ENCODE data around the gene SNED1.

Gene SNED1

DNA sequence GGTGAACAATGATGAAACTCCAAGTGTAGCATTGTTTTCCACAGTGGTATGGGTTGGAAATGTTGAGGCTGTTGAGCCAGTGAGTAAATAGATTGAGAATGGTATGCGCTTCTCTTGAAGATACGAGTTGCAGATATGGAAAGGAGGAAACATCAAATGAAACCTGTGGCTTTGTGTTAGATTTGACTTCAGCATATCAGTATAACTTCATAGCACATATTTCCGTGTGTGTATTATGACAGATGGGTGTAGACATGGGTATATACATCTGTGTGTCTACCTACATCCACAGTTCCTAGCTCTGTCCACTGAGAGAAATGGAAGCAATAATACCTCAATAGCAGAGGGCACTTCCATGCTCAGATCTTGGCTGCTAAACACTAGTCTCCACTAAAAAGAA, 8.0 kb downstream of the SNED1 start:
- no peak for DNase-seq (ENCODE audit: low read depth)

DNA sequence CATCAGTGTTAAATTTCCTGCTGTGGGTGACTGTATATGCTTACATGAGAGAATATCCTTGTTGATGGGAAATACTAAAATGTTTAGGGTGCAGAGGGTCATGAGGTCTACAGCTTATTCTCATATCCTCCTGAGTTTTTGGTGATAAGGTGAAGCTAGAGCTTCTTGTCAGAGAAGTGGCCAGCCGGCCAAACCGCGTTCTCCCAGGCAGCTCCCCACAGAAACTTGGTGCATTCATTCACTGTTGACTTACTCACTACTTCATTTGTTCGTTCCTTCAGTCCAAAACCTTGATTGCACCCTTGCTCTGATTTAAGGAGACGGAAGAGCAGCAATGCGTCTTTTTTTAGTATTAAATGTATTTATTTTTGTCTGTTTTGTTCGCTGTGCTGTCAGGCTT, 8.7 kb downstream of the SNED1 start:
- no peak for DNase-seq (ENCODE audit: low read depth)

DNA sequence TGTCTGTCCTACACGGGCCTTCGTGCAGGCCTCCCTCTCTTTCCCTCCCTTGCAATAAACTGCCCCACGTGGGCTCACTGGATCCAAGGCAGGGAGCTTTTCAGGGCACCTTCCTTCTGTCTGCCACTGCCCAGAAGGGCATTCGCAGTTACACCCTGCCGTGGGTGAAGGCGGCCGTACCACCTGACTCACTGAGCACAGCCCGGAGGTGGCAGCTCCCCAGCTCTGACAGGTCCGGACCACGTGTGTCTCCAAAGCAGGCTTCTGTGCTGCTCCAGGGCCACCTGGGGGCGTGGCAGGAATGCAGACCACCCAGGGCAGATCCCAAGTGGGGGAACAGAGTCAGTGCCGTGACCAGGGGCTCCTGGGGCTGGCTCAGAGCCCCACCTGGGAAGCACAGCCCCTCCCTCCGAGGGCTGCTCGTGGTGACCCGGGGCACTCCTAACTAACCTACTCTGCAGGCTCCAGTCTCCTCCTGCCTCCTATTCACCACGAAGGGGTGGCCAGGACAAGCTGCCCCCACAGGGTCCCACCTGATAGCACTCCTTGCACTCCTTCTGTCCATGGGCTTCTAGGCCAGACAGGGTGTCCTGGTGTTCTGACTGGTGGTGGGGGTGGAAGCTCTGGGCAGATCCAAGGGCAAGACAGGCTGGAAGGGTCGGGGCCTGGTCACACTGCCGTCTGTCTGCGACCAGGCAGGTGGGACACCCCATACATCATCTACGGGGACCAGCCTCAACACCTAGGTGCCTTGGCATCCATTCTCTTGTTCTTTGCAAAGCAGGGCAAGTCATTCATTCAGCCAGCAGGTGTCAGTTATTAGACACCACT, 9.7 kb downstream of the SNED1 start:
- no peak for DNase-seq (ENCODE audit: low read depth)

DNA sequence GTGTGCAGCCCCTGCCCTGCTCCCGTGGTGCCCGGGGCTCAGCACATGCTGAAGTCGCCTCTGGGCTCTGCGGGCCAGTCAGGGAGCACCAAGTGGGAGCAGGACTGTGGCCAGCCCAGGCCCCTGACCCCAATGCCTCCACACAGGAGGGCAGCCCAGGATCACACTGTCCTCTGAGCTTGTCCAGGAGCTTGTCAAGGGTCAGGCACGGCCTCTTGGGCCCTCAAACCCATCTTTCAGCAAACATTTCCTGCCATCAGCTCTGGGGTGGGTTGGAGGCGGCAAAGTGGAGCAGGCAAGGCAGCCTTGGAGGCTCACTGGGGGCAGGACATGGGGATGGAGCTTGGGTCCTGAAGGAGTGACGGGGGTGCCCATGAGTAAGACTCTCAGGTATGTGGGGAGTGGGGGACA, 10.3 kb downstream of the SNED1 start:
- no peak for DNase-seq (ENCODE audit: low read depth)

DNA sequence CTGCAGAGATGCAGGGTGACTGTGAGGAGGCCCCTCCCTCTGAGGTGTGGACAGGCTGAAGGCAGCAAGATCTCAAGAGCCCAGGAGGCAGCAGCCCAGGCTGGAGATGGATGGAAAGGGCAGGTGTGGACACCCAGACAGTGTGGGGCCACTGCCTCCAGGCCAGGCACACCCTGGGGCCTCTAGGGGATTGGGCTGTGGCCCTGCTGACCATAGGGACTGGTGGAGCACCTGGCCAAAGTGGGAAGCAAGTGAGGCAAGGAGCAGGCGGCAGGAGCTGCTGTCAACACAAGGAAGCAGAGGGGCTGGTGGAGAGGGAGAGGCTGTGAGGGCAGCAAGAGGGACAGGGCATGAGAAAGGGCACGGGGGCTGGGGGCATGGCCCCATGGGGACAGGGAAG, 10.8 kb downstream of the SNED1 start:
- no peak for DNase-seq (ENCODE audit: low read depth)

DNA sequence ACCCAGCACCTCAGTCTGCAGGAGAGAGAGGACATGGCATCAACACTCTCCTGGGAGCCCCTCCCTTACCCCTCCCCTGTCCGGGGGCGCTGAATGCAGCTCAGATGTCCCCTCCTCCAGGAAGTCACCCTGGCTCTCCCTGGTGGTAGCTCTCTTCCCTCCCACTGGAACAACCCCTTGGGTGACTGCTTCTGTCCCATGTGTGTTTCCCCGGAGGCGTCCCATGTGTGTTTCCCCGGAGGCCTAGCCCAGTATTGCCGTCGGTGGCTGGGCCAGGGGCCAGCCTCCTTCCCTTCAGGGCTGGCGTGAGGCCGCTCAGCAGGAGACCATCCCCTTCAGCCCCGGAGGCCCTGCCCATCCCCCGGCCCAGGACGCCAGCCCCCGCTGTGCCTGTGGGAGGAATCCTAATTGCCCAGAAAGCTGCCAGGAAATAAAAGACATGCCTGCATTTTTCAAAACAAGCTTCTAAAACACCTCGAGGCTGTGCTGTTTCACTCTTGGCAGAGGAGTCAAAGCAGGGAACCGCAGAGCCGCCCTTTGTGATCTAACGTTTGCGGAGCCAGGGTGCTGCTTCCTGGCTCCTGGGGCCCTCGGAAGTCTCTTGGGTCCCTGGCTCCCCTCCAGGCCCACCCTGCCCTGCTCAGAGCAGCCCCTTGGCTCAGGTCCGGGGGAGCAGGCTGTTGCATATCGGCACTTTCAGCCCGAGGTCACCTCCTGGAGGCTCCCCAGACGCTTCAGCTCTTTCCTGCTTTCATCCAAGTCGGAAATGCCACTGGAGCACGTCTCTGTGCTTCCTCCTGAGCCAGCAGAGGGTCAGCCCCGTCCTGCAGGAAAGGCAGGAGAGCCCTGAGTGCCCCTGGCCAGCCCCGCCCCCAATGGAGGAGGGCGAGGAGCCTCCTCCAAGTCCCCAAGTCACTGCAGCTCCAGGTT, 11.4 kb downstream of the SNED1 start:
- DNase-seq (ENCODE audit: low read depth): no peak

DNA sequence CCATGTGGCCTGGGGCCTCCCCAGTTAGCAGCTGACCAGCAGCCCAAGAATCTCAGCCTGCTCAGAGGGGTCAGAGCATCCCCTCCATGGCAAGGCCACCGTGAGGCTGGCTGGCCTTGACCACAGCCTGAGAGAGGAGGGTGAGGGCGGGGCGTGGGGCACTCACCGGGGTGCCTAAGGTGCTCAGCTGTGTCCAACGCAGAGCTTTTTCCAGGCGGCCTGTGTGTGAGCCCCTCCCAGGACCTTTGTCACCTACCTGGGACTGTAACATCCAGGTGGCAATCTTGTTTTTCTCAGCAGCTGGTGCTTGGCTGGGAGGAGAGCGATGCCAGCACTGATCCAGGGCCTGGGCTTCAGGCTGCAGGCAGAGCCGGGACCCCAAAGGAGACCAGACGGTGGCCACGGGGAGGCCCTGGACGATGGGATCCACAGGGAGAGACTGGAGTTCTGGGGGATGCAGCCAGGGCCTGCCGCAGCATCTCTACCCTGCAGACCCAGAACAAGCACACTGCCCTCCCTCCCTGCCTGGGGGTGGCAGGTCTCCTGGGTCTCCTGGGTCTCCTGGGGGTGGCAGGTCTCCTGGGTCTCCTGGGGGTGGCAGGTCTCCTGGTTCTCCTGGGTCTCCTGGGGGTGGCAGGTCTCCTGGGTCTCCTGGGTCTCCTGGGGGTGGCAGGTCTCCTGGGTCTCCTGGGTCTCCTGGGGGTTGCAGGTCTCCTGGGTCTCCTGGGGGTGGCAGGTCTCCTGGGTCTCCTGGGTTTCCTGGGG, 12.3 kb downstream of the SNED1 start:
- no peak for DNase-seq (ENCODE audit: low read depth)

DNA sequence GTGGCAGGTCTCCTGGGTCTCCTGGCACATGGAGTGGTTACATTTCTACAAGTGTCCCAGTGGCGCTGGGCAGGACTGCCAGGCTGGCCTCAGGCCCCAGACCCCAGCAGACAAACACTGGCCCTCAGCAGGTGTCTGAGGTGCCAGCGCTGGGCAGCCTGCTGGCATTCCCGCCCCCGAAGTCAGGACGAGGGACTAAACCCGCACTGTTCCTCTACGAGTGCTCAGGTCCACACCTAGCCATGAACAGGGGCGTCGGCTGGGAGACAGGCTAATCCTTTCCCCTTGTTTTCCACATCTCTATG, 12.8 kb downstream of the SNED1 start:
- no peak for DNase-seq (ENCODE audit: low read depth)

DNA sequence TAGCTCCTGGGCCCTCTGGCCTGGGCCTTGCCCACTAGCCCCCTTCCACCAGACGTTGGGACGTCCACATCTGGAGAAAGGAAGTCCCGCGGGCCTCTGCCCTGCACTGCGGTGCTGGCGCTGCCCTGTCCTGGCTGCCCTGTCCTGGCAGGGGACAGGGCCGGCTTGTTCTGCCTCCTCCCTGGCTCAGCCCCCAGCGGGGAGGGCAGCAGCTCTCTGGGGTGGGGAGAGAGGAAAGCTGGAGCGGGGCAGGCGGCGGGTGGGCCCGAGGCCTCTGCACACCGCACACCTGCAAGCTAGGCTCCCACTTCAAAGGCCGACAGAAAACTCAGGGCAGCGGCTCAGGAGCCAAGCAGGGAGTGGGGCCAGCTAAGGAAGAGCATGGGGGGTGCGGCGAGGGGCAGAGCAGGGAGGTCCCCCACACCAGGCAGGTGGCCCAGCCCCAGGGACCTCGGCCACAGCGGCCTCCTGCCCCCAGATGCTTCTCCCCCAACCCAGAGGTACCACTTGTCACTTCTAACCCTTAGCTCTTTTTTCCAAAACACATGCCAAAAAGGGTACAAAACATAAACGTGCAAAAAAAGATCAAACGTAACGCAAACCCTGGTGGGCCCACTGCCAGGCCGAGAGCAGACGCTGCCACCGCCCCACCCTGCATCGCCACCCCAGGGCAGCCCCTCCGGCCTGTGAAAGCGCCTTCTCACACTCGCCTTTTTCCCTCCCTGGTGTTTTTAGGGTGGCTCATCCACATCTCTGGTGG, 13.5 kb downstream of the SNED1 start:
- DNase-seq (ENCODE audit: low read depth): no peak

DNA sequence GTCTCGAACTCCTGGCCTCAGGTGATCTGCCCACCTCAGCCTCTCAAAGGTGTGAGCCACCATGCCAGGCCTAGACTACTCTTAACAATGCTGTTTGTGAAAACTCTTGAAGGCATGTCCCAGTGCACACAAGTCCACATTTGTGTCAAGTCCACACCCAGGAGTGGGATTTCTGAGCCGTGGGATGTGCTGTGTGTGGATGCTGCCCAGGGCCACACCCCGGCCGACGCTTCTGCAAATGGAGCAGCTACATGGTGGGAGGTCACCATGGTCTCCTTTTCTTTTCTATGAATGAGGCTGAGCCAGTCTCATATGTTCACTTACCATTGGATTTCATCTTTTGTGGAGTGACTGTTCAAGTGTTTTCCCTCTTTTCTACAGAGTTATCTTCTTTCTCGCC, 15.8 kb downstream of the SNED1 start:
- no peak for DNase-seq (ENCODE audit: low read depth)

DNA sequence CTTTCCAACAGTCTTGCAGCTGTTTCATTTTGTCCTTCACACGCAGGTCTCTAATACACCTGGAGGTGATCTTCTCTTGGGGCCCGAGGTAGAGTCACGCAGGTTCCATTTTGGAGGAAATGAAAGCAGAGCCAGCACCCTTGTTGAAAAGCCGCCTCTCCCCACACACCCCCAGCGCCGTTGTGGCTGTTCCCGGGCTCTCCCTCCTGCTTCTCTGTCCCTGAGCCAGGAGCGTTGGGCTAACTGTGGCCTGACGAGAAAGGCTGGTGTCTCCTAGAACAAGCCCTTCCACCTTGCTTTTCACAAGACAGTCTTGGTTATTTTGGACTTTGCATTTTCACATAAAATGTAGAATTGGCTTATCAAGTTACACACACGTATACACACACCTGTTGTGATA, 16.3 kb downstream of the SNED1 start:
- DNase-seq (ENCODE audit: low read depth): no peak

DNA sequence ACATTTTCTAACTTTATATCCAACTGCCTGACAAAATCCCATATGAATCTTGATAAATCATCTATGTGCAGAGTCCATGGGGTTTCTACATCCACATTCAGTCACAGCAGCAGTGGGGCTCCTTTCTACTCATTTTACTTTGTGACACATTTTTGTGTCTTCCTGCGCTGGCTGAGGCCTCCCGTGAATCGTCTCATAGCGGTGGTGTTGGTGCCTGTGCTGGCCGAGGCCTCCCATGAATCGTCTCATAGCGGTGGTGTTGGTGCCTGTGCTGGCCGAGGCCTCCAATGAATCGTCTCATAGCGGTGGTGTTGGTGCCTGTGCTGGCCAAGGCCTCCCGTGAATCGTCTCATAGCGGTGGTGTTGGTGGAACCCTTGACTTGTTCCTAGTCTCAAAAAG, 17.0 kb downstream of the SNED1 start:
- DNase-seq (ENCODE audit: low read depth): no peak

DNA sequence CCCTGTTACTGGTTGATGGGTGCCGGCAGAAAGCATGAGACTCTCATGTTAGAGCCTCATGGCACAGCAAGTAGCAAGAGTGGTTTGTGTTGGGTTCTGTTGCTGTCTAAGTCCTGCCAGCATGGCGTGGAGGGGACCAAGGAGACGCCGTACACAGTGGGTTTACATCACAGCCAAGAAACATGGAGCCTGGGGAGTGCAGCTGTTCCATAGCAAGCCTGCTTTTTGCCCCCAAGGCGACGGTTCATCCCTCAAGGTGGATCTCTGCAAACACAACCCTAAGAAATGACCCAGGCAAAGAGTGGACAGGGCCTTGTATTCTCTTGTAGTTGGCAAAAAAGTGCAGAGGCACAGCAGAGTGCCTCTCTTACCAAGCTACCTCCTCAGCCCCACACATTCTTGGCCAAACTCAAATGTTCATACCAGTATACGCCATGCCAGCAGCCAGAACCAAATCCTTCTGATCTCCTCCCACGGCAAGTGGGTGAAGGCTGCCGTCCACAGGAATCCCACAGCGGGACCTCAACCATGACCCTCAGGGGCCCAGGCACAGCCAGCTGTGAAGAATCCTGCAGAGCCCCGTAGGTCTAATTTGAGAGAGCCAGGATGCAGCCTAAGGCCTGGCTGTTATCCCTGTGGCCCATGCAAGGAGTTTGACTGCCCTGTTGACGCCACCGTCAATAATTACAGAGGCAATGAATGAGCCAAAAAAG, 19.0 kb downstream of the SNED1 start:
- no peak for DNase-seq (ENCODE audit: low read depth)

DNA sequence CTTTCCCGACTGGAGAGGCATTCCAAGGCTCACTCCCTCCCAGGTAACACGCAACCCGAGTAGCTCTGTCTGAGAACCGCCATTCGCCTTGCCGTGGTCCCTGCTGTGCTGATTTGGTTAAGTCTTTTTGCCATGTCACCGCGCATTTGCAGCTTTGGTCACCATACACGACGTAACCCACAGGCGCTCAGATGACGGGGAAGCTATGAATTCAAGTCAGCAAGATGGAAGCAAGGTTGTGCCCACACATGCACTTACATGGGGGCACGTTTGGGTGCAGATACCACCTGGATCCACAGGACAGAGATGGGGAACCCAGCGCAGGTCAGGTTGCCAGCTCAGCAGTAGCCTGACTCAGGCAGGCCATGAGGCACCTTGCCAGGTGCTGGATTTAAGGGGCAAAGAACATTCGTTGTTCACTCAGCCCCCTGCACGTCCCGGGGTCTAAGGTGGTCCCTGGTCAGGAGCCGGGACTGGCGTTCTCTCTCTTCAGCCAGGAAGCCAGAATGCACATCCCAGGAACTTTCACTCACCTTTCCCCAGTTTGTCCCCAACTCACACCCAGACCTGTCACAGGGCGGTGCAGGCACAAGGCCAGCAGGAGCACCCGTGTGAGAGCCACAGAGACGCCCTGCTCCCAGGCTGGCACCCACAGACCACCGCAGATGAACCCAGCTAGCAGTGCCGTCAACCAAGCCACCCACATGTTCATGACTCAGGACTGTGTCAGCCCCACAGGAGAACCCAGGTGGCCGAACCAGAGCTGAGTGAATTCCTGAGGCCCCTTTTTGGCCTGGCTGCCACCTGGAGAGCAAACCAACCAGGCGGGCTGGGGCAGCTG, 19.9 kb downstream of the SNED1 start:
- no peak for DNase-seq (ENCODE audit: low read depth)

DNA sequence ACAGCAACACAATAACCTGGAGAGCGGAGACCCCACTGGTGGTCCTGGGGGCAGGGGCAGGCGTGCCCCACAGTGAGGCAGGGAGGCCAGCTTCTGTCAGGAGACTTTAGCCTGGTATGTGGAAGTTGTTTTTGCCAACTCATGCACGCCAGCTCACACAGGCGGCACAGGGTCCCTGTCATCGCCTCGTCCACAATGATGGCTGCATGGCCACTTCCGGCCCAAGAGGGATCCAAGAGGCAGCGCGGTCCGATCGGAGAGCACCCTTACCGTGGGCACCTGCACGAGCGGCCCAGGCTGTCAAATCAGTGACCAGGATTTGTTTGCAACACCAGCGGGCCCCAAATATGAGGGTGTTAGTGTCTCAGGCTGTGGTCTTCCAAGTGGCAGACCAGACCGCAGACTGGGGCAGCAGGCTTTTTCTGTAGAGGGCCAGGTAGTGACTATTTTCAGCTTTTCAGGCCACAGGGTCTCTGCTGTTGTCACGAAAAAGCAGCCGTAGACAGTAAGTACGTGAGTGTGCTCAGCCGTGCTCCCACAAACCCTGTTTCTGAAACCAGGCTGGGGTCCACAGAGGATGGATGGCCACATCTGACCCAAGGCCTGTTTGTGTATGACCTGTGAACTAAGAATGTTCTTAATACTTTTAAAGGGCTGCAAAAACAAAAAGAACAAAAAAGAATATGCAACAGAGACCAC, 21.2 kb downstream of the SNED1 start:
- no peak for DNase-seq (ENCODE audit: low read depth)

DNA sequence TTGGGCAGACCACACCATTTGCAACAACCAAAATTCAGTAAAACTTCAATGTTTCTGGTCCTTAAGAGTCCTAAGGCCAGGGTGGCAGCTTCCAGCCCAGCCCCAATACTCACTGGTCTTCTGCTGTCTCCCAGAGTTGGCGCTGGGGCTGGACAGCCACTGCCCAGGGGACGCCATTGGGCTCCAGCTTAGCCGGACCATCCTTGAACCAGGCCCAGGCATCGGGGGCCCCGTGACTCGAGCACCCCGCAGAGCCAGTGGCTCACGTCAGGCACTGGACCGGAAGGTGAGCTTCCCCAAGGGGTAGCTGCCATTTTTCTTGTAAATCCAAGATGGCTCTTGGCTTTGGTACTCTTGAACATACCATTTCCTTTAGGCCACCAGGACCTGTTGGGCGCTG, 21.8 kb downstream of the SNED1 start:
- DNase-seq (ENCODE audit: low read depth): no peak

DNA sequence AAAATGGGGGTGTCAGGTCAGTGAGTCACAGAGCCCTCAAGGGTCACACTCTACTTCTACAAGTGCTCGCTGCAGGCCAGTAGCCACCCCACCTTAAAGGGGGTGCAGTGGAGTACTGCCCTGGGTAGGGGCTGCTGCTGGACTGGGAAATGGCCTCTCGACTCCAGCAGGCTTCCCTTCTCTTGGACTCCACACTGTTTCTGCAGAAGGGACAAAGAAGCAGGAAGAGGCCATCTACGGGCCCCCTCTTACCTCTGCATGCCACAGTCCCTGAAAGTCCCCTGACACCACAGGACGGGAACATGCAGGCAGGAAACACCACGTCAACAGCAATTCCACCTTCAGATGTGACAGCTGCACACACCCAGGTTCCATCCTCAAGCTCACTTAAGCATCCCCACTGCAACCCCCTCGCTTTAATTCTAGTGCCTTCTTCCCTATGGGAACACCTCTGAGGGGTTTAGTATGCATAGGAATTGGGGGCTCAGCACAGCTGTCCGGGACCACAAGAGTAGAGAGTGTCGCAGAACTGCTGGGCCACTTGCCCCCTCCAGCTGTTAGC, 22.3 kb downstream of the SNED1 start:
- DNase-seq (ENCODE audit: low read depth): no peak

DNA sequence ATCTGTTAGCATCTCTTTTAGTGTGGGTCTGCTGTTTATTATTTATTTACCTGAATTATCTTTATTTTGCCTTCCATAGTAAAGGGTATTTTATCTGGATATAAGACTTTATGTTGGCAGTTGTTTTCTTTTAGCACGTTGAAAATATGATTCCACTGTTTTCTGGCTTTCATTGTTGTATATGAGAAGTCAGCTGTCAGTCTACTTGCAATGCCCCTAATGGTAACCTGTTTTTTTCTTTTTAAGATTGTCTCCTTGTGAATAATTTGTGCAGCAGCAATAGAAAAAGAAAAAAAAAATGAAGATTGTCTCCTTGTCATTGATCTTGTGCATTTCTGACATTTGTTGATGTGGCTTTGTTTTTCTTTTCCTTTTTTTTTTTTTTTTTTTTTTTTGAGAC, 27.2 kb downstream of the SNED1 start:
- DNase-seq (ENCODE audit: low read depth): no peak

DNA sequence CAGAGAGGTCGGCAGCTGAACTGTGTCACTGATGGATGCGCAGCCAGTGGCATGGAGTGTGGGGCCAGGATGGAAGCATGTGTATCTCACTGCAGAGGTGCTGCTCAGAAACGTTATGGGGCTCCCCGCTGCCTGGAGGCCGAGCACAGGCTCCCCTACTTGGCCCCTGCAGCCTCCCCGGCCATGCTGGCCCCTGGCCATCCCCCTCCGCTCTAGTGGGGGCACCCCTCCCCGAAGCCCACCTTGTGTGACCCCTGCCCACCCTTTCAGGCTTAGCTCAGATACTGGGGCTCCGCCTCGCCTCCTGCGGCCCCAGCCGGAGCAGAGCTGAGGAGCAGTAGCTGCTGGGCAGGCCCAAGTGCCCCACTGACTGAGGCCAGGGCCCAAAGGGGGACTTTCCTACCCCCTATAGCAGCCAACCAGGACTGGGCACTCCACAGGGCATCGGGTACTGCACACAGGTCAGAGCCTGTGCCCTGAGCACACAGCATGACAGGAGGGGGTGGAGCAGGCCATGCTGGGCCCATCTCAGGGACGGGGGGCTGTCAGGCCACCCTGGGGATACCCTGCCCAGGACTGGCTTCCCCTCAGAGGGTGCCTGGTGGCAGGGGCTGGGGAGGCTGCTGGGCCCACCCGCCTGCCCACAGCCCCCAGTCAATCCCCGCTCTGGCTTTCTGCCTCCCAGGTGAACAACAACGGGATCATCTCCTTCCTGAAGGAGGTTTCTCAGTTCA, 31.3 kb downstream of the SNED1 start:
- no peak for DNase-seq (ENCODE audit: low read depth)

Data from stimulated activated CD8-positive, alpha-beta memory T cell treated with anti-CD3 and anti-CD28 coated beads, Interleukin-15, amount 100 ng/mL, for 24 hours (primary cell).